ENCODE measurements around the gene PLA2G2E.
"Not testable (repeated sequence)": the region's sequence is repeated elsewhere in the genome, so short reads cannot be mapped to it uniquely, and the experiment has no call there.

The PLA2G2E gene

GRCh38 chr1:19880841-19881240 lies 42.6 kb downstream of the PLA2G2E start:
- not testable (repeated sequence) for DNase-seq

- no peak for DNase-seq
Observed at GRCh38 chr1:19879661-19880060, 43.8 kb downstream of the PLA2G2E start.

- no peak for DNase-seq
Observed at GRCh38 chr1:19879227-19879626, 44.2 kb downstream of the PLA2G2E start.

- DNase-seq = no peak
Observed at GRCh38 chr1:19878637-19878985, 44.8 kb downstream of the PLA2G2E start.

- DNase-seq = no peak
Observed at GRCh38 chr1:19877821-19878636, 45.4 kb downstream of the PLA2G2E start.

GRCh38 chr1:19877181-19877750 lies 46.2 kb downstream of the PLA2G2E start:
- DNase-seq = no peak

- no peak for DNase-seq
Observed at GRCh38 chr1:19872190-19872589, 51.2 kb downstream of the PLA2G2E start.
